Measurements from ENCODE around the gene CPLX1. TPM values are rescaled to one million over a fixed set of nuclear protein-coding genes. Genes with fewer than 3 reads are reported as not detected.

The CPLX1 gene
- total RNA-seq, 1 donor from 2014 or later = not detected

DNA sequence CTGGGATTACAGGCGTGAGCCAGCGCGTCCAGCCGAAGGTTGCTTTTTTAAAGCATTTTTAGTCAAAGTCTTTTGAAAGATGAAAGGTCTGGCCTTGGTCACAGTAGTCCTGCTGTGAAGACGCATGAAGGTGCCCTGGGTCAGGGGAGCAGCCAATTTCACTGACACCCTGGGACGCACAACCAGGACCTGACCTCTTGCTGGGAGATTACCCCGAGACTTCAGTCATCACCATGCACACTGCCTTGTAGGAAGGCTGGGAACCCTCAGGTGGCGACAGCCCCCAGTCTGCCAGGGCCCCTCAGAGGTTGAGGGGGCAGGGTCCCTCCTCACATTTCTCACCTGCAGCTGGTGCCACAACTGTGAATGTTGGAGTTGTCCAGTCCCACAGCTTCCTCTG is 53.2 kb downstream of the CPLX1 start:
- no peaks in the 10 kb centered on the region for H3K9me3 Mint-ChIP-seq (ENCODE audit: low read depth)
- peak; percentile 50 for DNase-seq (ENCODE audit: low spot score)
- TF ChIP-seq, protein P1, sequence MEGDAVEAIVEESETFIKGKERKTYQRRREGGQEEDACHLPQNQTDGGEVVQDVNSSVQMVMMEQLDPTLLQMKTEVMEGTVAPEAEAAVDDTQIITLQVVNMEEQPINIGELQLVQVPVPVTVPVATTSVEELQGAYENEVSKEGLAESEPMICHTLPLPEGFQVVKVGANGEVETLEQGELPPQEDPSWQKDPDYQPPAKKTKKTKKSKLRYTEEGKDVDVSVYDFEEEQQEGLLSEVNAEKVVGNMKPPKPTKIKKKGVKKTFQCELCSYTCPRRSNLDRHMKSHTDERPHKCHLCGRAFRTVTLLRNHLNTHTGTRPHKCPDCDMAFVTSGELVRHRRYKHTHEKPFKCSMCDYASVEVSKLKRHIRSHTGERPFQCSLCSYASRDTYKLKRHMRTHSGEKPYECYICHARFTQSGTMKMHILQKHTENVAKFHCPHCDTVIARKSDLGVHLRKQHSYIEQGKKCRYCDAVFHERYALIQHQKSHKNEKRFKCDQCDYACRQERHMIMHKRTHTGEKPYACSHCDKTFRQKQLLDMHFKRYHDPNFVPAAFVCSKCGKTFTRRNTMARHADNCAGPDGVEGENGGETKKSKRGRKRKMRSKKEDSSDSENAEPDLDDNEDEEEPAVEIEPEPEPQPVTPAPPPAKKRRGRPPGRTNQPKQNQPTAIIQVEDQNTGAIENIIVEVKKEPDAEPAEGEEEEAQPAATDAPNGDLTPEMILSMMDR (IDR thresholded peaks at IDR 0.05) = no peak
- no peaks in the 10 kb centered on the region for H3K27me3 Mint-ChIP-seq (ENCODE audit: low read depth)
- H3K4me3 Mint-ChIP-seq (ENCODE audit: unreplicated experiment) = no peak overlapping the region
- H3K36me3 Mint-ChIP-seq (ENCODE audit: low read depth) = peaks cover 25% of the 10 kb centered on the region
- peak overlapping the region; percentile 17 for H3K27ac Mint-ChIP-seq (ENCODE audit: unreplicated experiment)
- H3K4me1 Mint-ChIP-seq (ENCODE audit: low read depth) = peaks cover 50% of the 10 kb centered on the region

DNA sequence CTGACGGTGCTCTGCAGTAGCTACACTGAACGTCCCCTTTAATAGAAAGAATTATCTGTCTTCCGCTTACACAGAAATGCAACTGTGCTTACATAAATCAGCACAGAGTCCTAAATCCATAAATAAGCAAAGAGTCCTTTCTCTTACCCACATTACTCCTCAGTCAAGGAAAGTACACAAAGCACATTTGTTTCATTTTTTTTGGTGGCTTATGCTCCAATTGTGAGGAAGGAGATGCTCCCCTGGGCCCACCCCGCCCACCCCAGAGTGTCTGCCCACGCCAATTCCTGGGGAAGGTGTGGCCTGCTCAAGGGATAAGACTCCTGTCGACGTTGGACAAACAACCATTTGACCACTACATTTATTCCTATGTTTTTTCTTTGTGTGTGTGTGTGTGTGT is 53.8 kb downstream of the CPLX1 start:
- no peaks in the 10 kb centered on the region for H3K9me3 Mint-ChIP-seq (ENCODE audit: low read depth)
- H3K27ac Mint-ChIP-seq (ENCODE audit: unreplicated experiment) = peak overlapping the region; percentile 32
- peaks cover 46% of the 10 kb centered on the region for H3K4me1 Mint-ChIP-seq (ENCODE audit: low read depth)
- DNase-seq (ENCODE audit: low spot score) = peak; percentile 19
- TF ChIP-seq, protein P1 (IDR thresholded peaks at IDR 0.05) = no peak
- H3K4me3 Mint-ChIP-seq (ENCODE audit: unreplicated experiment) = no peak overlapping the region
- H3K36me3 Mint-ChIP-seq (ENCODE audit: low read depth) = peaks cover 23% of the 10 kb centered on the region
- H3K27me3 Mint-ChIP-seq (ENCODE audit: low read depth) = no peaks in the 10 kb centered on the region

DNA sequence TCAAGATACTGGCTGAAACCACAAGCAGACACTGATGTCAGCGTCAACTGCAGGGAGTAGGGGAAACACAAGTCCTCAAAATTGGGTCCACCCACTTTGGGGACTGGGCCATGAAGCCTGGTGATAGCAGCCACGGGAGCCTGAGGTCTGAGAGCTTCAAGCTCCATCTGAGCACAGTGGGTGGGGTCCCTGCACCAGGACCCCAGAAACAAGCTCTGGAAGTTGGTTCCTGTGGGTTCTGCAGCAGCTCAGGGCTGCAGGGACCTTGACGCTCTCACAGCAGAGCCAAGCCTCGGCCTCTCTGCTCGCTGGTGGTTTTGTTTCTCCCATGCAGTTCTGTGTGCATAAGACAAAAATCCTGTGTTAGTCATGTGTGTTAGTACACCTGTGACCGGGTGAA is 54.5 kb downstream of the CPLX1 start:
- H3K36me3 Mint-ChIP-seq (ENCODE audit: low read depth) = peaks cover 25% of the 10 kb centered on the region
- TF ChIP-seq, protein P1 (IDR thresholded peaks at IDR 0.05) = no peak

DNA sequence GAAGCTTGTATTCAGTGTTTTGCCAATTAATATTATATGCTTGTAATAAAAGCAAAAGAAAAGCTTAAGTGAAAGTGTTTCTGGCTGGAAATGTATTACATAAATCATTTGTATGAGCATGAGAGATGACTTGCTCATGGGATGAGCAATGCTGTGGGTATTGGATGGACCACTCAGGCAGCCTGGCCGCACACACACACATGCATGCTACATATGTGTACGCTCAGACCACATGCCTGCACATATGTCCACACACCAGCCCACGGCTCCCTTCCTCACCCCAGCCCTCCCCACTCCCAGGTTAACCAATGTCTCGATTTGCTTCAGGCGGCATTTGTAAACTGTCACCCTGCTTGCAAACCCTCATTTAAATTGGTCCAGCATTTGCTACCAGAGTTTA is 55.9 kb downstream of the CPLX1 start:
- H3K27me3 Mint-ChIP-seq (ENCODE audit: low read depth) = no peaks in the 10 kb centered on the region
- no peak overlapping the region for H3K4me3 Mint-ChIP-seq (ENCODE audit: unreplicated experiment)
- H3K4me1 Mint-ChIP-seq (ENCODE audit: low read depth) = peaks cover 50% of the 10 kb centered on the region
- peak overlapping the region; percentile 43 for H3K27ac Mint-ChIP-seq (ENCODE audit: unreplicated experiment)
- peaks cover 24% of the 10 kb centered on the region for H3K36me3 Mint-ChIP-seq (ENCODE audit: low read depth)
- DNase-seq (ENCODE audit: low spot score) = peak; percentile 87
- H3K9me3 Mint-ChIP-seq (ENCODE audit: low read depth) = no peaks in the 10 kb centered on the region
- TF ChIP-seq, protein P1 (IDR thresholded peaks at IDR 0.05) = no peak

More for the DNA sequence above, 54.5 kb downstream of the CPLX1 start:
- no peaks in the 10 kb centered on the region for H3K9me3 Mint-ChIP-seq (ENCODE audit: low read depth)
- H3K4me1 Mint-ChIP-seq (ENCODE audit: low read depth) = peaks cover 44% of the 10 kb centered on the region
- peak; percentile 59 for DNase-seq (ENCODE audit: low spot score)
- H3K27ac Mint-ChIP-seq (ENCODE audit: unreplicated experiment) = peak overlapping the region; percentile 36
- no peak overlapping the region for H3K4me3 Mint-ChIP-seq (ENCODE audit: unreplicated experiment)
- H3K27me3 Mint-ChIP-seq (ENCODE audit: low read depth) = no peaks in the 10 kb centered on the region

DNA sequence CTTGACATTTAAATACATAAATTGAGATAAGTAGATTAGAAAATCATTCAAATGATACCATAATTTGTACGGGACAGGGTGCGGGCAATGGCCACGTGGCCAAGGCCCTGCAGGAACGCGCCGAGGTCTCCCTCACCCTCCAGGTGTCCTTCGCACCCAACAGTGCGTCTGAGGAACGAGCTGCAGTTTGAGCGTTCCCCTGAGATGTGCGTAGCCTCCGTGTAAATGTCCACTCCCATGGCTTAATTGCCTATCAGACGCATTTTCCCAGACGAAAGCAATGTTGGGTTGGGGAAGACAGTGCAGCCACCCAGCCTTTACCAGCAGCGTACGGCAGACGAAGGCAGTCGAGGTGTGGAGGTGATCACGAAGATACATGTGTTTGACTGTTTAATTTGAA is 56.4 kb downstream of the CPLX1 start:
- peak overlapping the region; percentile 43 for H3K27ac Mint-ChIP-seq (ENCODE audit: unreplicated experiment)
- no peaks in the 10 kb centered on the region for H3K27me3 Mint-ChIP-seq (ENCODE audit: low read depth)
- no peak overlapping the region for H3K4me3 Mint-ChIP-seq (ENCODE audit: unreplicated experiment)
- peaks cover 50% of the 10 kb centered on the region for H3K4me1 Mint-ChIP-seq (ENCODE audit: low read depth)
- TF ChIP-seq, protein P1 (IDR thresholded peaks at IDR 0.05) = no peak
- no peaks in the 10 kb centered on the region for H3K9me3 Mint-ChIP-seq (ENCODE audit: low read depth)
- DNase-seq (ENCODE audit: low spot score) = peak; percentile 77
- peaks cover 25% of the 10 kb centered on the region for H3K36me3 Mint-ChIP-seq (ENCODE audit: low read depth)

Data from chondrocyte (in vitro differentiated cells).